HTR-8/SVneo (cell line): ENCODE data around the gene CEP192.
"Not testable (repeated sequence)": the region's sequence is repeated elsewhere in the genome, so short reads cannot be mapped to it uniquely, and the experiment has no call there.

Experiments
- DNase-seq: peaks from one replicate; pipeline ENCODE4 v3.0.0; 2011; ENCODE audit warnings: low spot score, mixed read lengths; ENCODE audit not compliant: insufficient read length
- FAIRE-seq: peaks from 2 replicates; lab custom pipeline; 2011; peaks lifted over from hg19 to GRCh38; lab: Jason Lieb, UNC

Gene CEP192

DNA sequence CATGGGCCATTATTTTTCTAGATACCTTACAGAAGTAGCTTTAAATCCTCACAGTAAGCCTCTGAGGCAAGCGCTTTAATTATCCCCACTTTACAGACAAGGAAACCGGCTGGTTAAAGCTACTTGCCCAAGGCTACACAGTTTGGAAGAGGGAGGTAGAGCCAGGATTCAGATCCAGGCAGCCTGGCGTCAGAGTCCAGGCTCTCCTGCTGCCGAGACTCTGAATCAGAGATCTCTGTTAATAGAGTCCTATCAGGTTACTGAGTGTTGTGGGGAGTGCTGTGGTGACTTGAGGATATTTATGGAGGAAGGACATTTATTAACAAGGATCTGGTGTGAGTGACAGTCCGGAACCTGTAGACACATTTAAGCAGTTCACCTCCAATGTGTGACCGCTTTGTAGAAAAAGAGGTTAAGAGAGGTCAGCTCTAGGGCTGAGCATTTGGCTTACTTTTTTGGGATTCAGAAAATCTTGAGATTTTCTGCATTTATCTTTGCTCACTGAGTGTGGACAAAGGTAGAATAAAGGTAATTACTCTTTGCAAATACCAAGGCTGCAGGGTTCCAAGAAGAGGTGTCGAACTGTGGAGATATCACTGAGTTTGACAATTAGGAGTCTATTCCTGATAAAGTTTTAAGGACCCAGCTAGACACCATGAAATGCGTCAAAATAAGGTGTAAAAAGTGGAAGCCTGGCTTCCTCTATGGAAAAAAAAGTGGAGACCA is 1.6 kb upstream of the CEP192 start:
- FAIRE-seq = no peak
- DNase-seq = no peak

DNA sequence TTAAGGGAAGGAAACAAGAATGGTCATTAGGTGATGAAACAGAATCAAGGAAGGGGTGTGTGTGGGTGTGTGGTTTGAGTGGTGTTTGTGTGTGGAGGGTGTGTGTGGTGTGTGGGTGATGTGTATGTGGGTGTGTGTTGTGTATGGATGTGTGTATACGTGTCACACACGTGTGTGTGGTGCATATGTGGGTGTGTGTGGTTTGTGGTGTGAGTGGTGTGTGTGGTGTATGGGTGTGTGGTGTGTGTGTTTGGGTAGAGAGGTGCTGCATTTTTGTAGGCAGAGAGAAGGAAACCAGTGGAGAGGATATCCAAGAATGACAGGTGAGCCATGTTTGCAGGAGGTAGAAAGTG is 1.1 kb upstream of the CEP192 start:
- DNase-seq (no peak), FAIRE-seq (peak; percentile 96)

DNA sequence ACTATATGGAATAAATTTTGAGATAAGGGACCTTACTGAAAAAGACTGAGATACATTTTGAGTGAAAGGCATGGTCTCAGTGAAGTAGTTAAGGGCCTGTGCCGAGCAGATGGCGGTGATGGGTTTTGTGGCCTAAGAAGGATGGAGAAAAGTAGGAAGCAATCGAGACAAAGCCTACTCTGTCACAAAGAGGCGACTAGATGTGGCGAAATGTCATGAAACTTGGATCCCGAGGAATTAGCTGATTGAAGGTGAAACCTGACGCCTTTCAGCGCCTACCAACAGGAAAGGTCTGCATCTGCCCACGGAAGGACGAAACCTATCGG is 558 bp upstream of the CEP192 start:
- DNase-seq (no peak), FAIRE-seq (no peak)

DNA sequence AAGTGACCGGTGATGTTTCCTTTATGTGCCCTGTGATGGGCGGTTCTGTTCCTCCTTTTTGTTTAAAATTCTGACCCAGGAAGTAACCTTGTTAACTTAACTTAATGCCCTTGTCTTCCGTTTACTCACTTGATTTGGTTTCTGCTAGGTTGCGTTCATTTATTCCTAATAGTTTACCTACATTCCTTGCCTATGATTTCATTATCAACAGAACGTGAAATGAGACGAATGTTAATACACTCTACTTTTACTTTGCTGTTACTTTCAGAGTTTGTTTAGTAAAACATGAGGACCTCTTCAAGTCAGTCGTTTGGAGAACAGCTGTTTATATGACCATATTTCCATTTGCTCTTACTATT is 638 bp downstream of the CEP192 start:
- DNase-seq (no peak), FAIRE-seq (no peak)

GRCh38 chr18:12993439-12993838 is 2.3 kb downstream of the CEP192 start:
- FAIRE-seq (no peak), DNase-seq (no peak)

- FAIRE-seq = no peak
Measured at GRCh38 chr18:12995424-12995823, 4.3 kb downstream of the CEP192 start.

DNA sequence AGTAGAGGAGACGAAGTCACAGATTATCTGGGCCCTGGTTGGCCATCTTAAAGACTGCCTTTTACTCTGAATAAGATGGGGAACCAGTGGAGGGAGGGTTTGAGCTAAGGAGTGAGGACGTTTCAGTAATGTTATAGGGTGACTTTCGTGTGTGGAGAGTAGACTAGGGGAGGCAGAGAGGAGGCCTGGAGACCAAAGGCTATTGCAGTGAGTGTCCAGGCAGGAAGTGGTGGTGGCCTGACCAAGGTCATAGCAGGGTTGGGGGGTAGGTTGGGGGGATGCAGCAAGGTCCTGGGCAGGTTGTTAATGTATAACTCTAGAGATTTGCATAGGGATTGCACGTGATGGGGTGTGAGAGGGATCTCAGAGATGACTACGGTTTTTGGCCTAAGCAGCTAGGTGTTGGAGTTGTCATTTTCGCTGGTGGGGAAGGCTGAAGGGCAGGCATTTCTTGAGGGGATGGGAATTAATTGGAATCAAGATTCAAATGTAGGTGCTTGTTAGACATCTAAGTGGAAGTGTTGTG is 4.9 kb downstream of the CEP192 start:
- DNase-seq (no peak), FAIRE-seq (no peak)

More at GRCh38 chr18:12995424-12995823, 4.3 kb downstream of the CEP192 start:
- no peak for DNase-seq

DNA sequence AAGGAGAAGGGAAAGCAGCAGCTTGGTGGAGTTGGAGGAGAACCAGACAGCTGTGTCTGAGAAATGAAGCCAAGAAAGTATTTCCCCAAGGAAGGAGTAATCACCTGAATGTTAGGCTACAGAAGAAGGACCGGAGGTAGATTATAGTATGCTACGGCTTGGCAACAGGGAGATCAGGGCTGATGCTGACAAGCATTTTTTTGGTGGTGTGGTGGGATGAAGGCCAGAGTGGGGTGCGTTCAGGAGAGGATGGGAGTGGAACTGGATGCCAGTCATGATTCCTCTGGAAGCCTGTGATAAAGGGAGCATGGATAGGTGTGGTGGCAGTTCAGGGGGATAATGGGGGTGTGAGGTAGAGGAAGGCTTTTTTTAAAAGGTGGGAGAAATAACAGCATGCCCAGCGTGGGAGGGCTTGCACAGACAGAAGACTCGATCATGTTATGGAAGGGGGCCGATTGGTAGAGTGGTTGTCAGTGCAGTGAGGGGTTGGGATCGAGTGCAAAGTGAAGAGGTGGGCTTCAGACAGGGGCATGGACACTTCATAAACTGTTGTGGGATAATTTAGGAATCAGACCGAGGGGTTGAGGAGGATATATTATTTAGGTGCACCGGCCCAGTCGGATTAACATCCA is 5.6 kb downstream of the CEP192 start:
- FAIRE-seq = no peak

DNA sequence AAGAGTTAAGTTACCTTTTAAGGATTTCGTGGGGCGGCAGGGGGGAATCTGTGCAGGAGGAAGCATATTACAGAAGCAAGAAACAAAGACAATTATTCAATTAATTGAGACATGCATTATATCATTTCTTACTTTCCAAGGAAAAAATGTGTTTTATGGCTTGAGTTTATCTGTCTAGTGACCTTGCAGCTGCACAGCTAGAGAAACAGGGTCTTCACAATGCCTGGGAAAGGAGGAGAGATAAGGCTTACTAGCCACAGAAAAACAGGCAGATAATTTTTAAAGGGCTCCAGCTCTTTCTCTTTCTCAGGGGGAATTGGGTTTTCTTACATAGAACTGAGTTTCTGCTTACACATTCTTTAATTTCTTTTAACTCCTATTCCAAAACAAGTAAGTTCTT is 6.2 kb downstream of the CEP192 start:
- FAIRE-seq, DNase-seq: not testable (repeated sequence)

More for the DNA sequence above, 5.6 kb downstream of the CEP192 start:
- no peak for DNase-seq

- no peak for FAIRE-seq
- no peak for DNase-seq
Measured at GRCh38 chr18:12998332-12999060, 7.3 kb downstream of the CEP192 start.

DNA sequence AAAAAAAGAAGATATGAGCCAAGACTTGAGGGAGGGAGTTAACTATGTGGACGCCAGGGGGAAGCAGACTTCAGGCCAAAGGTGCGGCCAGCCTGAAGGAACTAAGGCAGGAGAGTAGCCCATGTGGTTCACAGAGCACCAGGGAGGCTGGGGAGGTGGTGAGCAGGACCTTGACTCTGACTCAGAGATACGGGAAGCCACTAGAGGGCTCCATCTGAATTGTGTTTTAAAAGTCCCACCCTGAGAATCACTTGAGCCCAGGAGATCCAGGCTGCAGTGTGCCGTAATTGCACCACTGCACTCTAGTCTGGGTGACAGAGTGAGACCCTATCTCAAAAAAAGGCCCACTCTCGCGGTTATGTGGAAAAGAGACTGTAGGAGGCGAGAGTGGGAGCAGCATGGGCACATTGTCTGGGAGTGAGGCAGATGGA is 12.3 kb downstream of the CEP192 start:
- DNase-seq (peak; percentile 41), FAIRE-seq (no peak)

GRCh38 chr18:13004396-13004795 is 13.2 kb downstream of the CEP192 start:
- FAIRE-seq = no peak
- no peak for DNase-seq

DNA sequence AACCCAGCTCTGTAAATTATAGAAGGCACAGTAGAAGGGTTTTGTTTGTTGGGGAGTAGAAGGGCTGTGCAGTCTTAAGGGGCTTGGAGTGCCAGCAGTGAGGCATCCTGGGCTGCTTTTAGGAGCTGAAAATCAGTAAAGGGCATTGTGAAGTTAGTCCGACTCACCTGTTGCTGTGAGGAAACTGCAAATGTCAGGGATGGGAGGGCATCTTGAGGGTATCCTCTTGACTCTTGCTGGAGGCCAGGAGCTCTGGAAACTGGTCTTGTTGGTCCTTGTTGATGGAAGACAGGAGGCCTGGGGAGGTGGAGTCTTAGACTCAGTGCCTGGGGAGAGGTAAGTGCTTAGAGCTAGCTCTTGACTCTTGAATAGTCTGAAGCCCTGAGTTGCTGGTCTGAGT is 14.1 kb downstream of the CEP192 start:
- no peak for DNase-seq
- FAIRE-seq = no peak

DNA sequence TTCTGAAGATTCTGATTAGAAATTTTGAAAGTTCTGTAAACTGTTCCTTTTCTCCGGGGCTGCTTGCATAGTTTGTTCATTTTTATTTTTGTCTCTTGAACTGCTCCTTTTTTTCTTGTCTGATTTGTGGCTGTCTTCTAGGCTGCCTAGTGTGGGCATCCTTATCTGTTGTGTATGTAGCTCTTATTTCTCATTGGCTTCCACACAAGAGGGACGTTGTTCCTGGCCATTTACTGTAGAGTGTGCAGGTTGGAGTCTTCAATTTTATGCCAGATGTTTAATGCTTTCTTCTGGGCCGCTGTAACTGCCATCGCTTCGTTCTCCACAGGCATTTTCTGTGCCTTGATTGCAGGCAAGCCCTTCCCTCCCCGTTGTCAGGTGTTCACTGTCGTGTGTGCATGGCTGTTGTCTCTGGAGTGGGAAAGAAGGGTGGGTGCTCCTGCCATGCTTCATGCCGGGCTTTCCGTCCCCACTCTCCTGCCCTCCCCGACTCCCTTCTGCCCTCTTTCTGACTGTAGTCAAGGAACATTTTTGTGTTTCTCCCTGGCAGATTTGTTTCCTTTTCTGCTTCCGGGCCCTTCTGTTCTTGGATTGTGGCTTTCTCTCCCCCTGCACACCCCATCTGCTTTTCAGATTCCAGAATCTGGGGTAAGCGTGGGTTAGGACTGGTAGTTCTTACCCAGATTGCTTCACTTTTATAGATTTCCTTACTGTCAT is 15.5 kb downstream of the CEP192 start:
- FAIRE-seq (no peak), DNase-seq (no peak)

DNA sequence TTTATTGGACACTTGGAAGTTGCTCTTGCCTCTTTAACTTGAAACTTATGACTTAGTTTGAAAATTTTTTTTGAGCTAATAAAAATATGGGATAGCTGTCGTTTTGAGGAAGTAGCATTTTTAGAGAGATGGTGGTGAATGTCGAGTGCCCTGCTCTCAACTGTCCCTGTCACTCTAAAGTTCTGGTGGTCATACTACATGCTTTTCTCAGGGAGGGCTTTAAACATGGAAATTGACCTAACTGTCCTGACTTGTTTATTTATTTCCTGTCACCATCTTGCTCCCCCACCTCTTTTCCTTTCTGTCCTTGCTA is 16.0 kb downstream of the CEP192 start:
- FAIRE-seq (no peak), DNase-seq (no peak)

- DNase-seq (no peak), FAIRE-seq (no peak)
Measured at GRCh38 chr18:13011719-13012118, 20.6 kb downstream of the CEP192 start.

GRCh38 chr18:13014232-13014631 is 23.1 kb downstream of the CEP192 start:
- FAIRE-seq (no peak), DNase-seq (no peak)

- FAIRE-seq (no peak), DNase-seq (no peak)
Measured at GRCh38 chr18:13014818-13015217, 23.7 kb downstream of the CEP192 start.

DNA sequence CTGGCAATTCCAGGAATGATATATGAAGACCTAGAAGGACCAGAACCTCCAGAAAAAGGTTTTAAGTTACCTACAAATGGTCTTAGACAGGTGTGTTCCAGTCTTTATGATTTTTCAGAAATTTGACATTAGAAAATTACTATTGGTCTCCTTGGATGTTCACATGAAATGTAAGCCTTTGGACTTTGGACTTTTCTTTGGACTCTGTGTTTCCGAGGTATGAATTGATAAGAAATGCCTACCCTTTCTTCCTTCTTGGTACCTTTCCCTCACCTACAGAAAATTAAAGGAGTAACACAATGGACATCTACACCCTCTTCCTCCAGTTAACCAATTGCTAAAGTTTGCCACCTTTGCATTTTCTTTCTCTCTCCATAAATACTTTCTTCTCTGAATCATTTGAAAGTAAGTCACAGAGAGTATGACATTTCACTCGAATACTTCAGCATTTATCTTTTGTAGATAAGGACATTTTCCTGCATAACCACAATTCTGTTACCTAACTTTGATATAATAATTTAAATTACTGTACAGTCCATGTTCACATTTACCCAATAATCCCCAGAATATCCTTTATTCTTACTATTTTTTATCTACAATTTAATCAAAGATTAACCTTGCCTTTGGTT is 26.2 kb downstream of the CEP192 start:
- DNase-seq (no peak), FAIRE-seq (no peak)

- no peak for FAIRE-seq
- DNase-seq = no peak
Measured at GRCh38 chr18:13018374-13018773, 27.2 kb downstream of the CEP192 start.
